HK-2 (cell line): ENCODE results near the gene SHROOM2.

Experiments used
- DNase-seq: peaks from one replicate; pipeline ENCODE4 v3.0.0-alpha.2; 2018; ENCODE audit not compliant: unreplicated experiment

Gene SHROOM2

GRCh38 chrX:9895225-9895912 is 109.1 kb downstream of the SHROOM2 start:
- no peak for DNase-seq

GRCh38 chrX:9897761-9898161 is 111.5 kb downstream of the SHROOM2 start:
- no peak for DNase-seq

- DNase-seq: no peak
Observed at GRCh38 chrX:9899640-9900111, 113.4 kb downstream of the SHROOM2 start.

- no peak for DNase-seq
Observed at GRCh38 chrX:9902656-9903055, 116.4 kb downstream of the SHROOM2 start.

GRCh38 chrX:9903146-9903545 is 116.9 kb downstream of the SHROOM2 start:
- no peak for DNase-seq

- no peak for DNase-seq
Observed at GRCh38 chrX:9905288-9905687, 119.1 kb downstream of the SHROOM2 start.

GRCh38 chrX:9905721-9906120 is 119.5 kb downstream of the SHROOM2 start:
- no peak for DNase-seq

GRCh38 chrX:9906919-9907318 is 120.7 kb downstream of the SHROOM2 start:
- DNase-seq: no peak

- no peak for DNase-seq
Observed at GRCh38 chrX:9907645-9908387, 121.6 kb downstream of the SHROOM2 start.

GRCh38 chrX:9909254-9909653 is 123.0 kb downstream of the SHROOM2 start:
- DNase-seq: no peak

- DNase-seq: no peak
Observed at GRCh38 chrX:9911487-9911886, 125.3 kb downstream of the SHROOM2 start.

GRCh38 chrX:9912351-9913145 is 126.3 kb downstream of the SHROOM2 start:
- DNase-seq: no peak

- no peak for DNase-seq
Observed at GRCh38 chrX:9913146-9913433, 126.9 kb downstream of the SHROOM2 start.

- no peak for DNase-seq
Observed at GRCh38 chrX:9917861-9918260, 131.6 kb downstream of the SHROOM2 start.

- no peak for DNase-seq
Observed at GRCh38 chrX:9919632-9920172, 133.5 kb downstream of the SHROOM2 start.

- DNase-seq: no peak
Observed at GRCh38 chrX:9921407-9921806, 135.2 kb downstream of the SHROOM2 start.

GRCh38 chrX:9923357-9923756 is 137.1 kb downstream of the SHROOM2 start:
- DNase-seq: no peak

GRCh38 chrX:9926002-9926401 is 139.8 kb downstream of the SHROOM2 start:
- no peak for DNase-seq

GRCh38 chrX:9927698-9928482 is 141.7 kb downstream of the SHROOM2 start:
- no peak for DNase-seq

GRCh38 chrX:9935436-9935835 is 149.2 kb downstream of the SHROOM2 start:
- no peak for DNase-seq

GRCh38 chrX:9937761-9938160 is 151.5 kb downstream of the SHROOM2 start:
- DNase-seq: no peak

- DNase-seq: no peak
Observed at GRCh38 chrX:9938516-9938915, 152.3 kb downstream of the SHROOM2 start.
